A549 (cell line): ENCODE results near the gene CPA3. TPM values are rescaled to one million over a fixed set of nuclear protein-coding genes. Genes with fewer than 3 reads are reported as not detected.

Experiments used
- ATAC-seq, 2 experiments: fragments of 200-7000 bp in 1 of 2; fragments of >200 bp in 1 of 2; cut with Nextera tagmentation in 1 of 2; cut with Tn5 transposase in 1 of 2; 3 replicates each; pipeline versions ENCODE4 v1.8.0 to v1.9.1; 2018 to 2020; ENCODE audit warnings: mild to moderate bottlenecking in 1 of 2, moderate library complexity in 1 of 2
- CTCF ChIA-PET: fragments of 300-600 bp; sonication (Branson Sonifier 250); formaldehyde crosslinking; extraction: SDS; loops from one replicate; lab custom pipeline; 2021; ENCODE audit warnings: antibody characterized with exemption, inconsistent platforms; lab: Yijun Ruan, JAX
- POLR2A ChIA-PET: fragments of 350-600 bp; formaldehyde crosslinking; extraction: SDS; loops from one replicate; lab custom pipeline; 2021; ENCODE audit warnings: antibody characterized with exemption, inconsistent platforms; lab: Yijun Ruan, JAX
- DNase-seq, 2 experiments: peaks; one replicate each; pipeline versions ENCODE4 v3.0.0 to v3.0.0-alpha.2; 2011 to 2016; ENCODE audit warnings: low read depth in 1 of 2, low spot score in 1 of 2
- FAIRE-seq: peaks from 2 replicates; lab custom pipeline; 2011; peaks lifted over from hg19 to GRCh38; lab: Jason Lieb, UNC
- H3K27ac ChIP-seq, 2 experiments: fragments of >200 bp; sonication (Bioruptor Twin); formaldehyde crosslinking; 3 replicates each; pipeline ENCODE4 v1.5.1; 2016 to 2017
- H3K4me1 ChIP-seq: fragments of >200 bp; sonication (Bioruptor Twin); formaldehyde crosslinking; 3 replicates; pipeline ENCODE4 v1.6.1; 2016
- H3K4me2 ChIP-seq: fragments of >200 bp; sonication (Bioruptor Twin); formaldehyde crosslinking; 3 replicates; pipeline ENCODE4 v1.6.1; 2016
- H3K4me3 ChIP-seq: fragments of >200 bp; sonication (Bioruptor Twin); formaldehyde crosslinking; 3 replicates; pipeline ENCODE4 v1.5.1; 2016
- H3K9me3 ChIP-seq: fragments of >200 bp; sonication (Bioruptor Twin); formaldehyde crosslinking; 3 replicates; pipeline ENCODE4 v1.6.1; 2016
- ATOH8 ChIP-seq: fragments of 250-450 bp; sonication (Bioruptor Pico); IDR thresholded peaks from 2 replicates; pipeline ENCODE4 v1.5.0; 2020; ENCODE audit warnings: low read depth, mild to moderate bottlenecking, moderate library complexity
- CBX2 ChIP-seq: fragments of 200-600 bp; sonication (generic); IDR thresholded peaks from 2 replicates; pipeline ENCODE4 v1.6.1; 2016; ENCODE audit warnings: low read depth, mild to moderate bottlenecking, borderline replicate concordance
- CBX8 ChIP-seq: fragments of 200-600 bp; sonication (generic); IDR thresholded peaks from 2 replicates; pipeline ENCODE4 v1.6.1; 2016
- CEBPB ChIP-seq, 2 experiments: fragments of >200 bp in 1 of 2; sonication (Bioruptor Twin) in 1 of 2; formaldehyde crosslinking in 1 of 2; IDR thresholded peaks; 2 replicates each; pipeline ENCODE4 v1.6.1; 2012 to 2016
- CHD2 ChIP-seq: fragments of 150-350 bp; IDR thresholded peaks from 2 replicates; pipeline ENCODE4 v1.6.1; 2014; ENCODE audit warnings: low read length; ENCODE audit not compliant: partially characterized antibody
- EHF ChIP-seq: fragments of 250-450 bp; sonication (Bioruptor Pico); IDR thresholded peaks from 2 replicates; pipeline ENCODE4 v1.5.0; 2020; ENCODE audit warnings: mild to moderate bottlenecking
- EP300 ChIP-seq, 2 experiments: fragments of >200 bp; sonication (Bioruptor Twin); formaldehyde crosslinking; IDR thresholded peaks; 2 replicates in 1 of 2; 3 replicates in 1 of 2; pipeline ENCODE4 v1.6.1; 2016 to 2017
- FOSB ChIP-seq: fragments of 250-450 bp; sonication (Bioruptor Pico); IDR thresholded peaks from 2 replicates; pipeline ENCODE4 v1.5.0; 2020; ENCODE audit warnings: mild to moderate bottlenecking, moderate library complexity
- FOSL2 ChIP-seq, 2 experiments: fragments of 450-650 bp in 1 of 2; fragments of >200 bp in 1 of 2; sonication (Bioruptor Twin) in 1 of 2; formaldehyde crosslinking; IDR thresholded peaks; 2 replicates each; pipeline versions ENCODE4 v1.5.0 to v1.6.1; 2016 to 2020; ENCODE audit warnings: mild to moderate bottlenecking in 1 of 2, moderate library complexity in 1 of 2
- GATA3 ChIP-seq: IDR thresholded peaks from 2 replicates; pipeline ENCODE4 v1.6.1; 2012; ENCODE audit warnings: borderline replicate concordance
- HOXA7 ChIP-seq: fragments of 250-450 bp; sonication (Bioruptor Pico); IDR thresholded peaks from 2 replicates; pipeline ENCODE4 v1.5.0; 2020; ENCODE audit warnings: mild to moderate bottlenecking, moderate library complexity
- HOXB5 ChIP-seq: fragments of 250-450 bp; sonication (Bioruptor Pico); IDR thresholded peaks from 2 replicates; pipeline ENCODE4 v1.5.0; 2020; ENCODE audit warnings: mild to moderate bottlenecking, moderate library complexity
- MAFK ChIP-seq: fragments of 450-650 bp; IDR thresholded peaks from 2 replicates; pipeline ENCODE4 v1.6.1; 2014; ENCODE audit not compliant: partially characterized antibody
- NFE2L2 ChIP-seq: fragments of 150-350 bp; conservative IDR thresholded peaks from 2 replicates; pipeline ENCODE4 v1.6.1; 2014; ENCODE audit warnings: low read length
- NR3C1 ChIP-seq: fragments of >200 bp; sonication (Bioruptor Twin); formaldehyde crosslinking; IDR thresholded peaks from 3 replicates; pipeline ENCODE4 v1.6.1; 2017
- POLR2A ChIP-seq: IDR thresholded peaks from 2 replicates; pipeline ENCODE4 v1.6.1; 2012; ENCODE audit warnings: mild to moderate bottlenecking, low read length
- REST ChIP-seq: fragments of 200-600 bp; sonication (generic); IDR thresholded peaks from 2 replicates; pipeline ENCODE4 v1.6.1; 2016; ENCODE audit warnings: antibody characterized with exemption, mild to moderate bottlenecking, moderate library complexity
- RNF2 ChIP-seq: fragments of 200-600 bp; sonication (generic); IDR thresholded peaks from 2 replicates; pipeline ENCODE4 v1.6.1; 2016; ENCODE audit warnings: low read depth, mild to moderate bottlenecking, antibody characterized with exemption, moderate library complexity, borderline replicate concordance
- ZC3H11A ChIP-seq: fragments of 450-650 bp; IDR thresholded peaks from 2 replicates; pipeline ENCODE4 v1.6.1; 2014; ENCODE audit warnings: antibody characterized with exemption, mild to moderate bottlenecking
- ZFP36 ChIP-seq: fragments of 450-650 bp; IDR thresholded peaks from 2 replicates; pipeline ENCODE4 v1.6.1; 2014; ENCODE audit warnings: borderline replicate concordance; ENCODE audit not compliant: partially characterized antibody
- ZNF302 ChIP-seq: fragments of 250-450 bp; sonication (Bioruptor Pico); IDR thresholded peaks from 2 replicates; pipeline ENCODE4 v1.9.0; 2021; ENCODE audit warnings: inconsistent platforms, mild to moderate bottlenecking, moderate library complexity
- whole genome bisulfite sequencing: methylation state at CpG from one replicate; pipeline ENCODE4 v1.1.6; 2017; ENCODE audit errors: missing lambda C conversion rate; 5-methylcytosine and 5-hydroxymethylcytosine counted together
- polyA plus RNA-seq, 4 experiments: library from polyadenylated mRNA; depleted of rRNA in 3 of 4; stranded (reverse); fragments of >200 nt; fragmentation: RNase III in 1 of 4; extraction: RNeasy Plus Mini Kit Qiagen cat#74134 plus additional on column Dnase treatment in 1 of 4; gene quantifications; 2 replicates in 3 of 4; 3 replicates in 1 of 4; pipeline ENCODE4 v1.2.3, GENCODE V29; 2011 to 2017
- TF ChIP-seq, protein P1 (sequence below): IDR thresholded peaks from 2 replicates; pipeline ENCODE4 v1.6.1; 2012; ENCODE audit warnings: low read depth, borderline replicate concordance
- TF ChIP-seq, protein P2 (sequence below): fragments of >200 bp; sonication (Bioruptor Twin); formaldehyde crosslinking; IDR thresholded peaks from 3 replicates; pipeline ENCODE4 v1.5.1; 2016

Gene CPA3
- polyA plus RNA-seq, 2 of the 4 experiments (the other 2 are of a cell fraction) = not detected

DNA sequence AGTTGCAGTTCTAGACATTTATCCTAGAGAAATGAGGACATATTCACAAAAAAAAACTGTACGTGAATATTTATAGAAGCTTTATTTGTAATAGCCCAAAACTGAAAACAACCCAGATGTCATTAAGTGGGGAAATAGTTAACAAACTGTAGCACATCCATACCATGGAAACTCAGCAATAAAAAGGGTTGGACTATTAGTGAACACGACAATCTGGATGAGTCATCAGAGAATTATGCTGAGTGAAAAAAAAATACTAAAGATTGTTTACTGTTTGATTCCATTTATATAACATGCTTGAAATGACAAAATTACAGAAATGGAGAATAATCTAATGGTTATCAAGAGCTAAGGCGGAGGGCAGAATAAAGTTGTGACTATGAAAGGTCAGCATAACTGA, 59.5 kb downstream of the CPA3 start:
- Histone ChIP-seq H3K4me1 (no peaks in the 10 kb centered on the region), H3K27ac (no peak overlapping the region), H3K4me2 (no peak overlapping the region), H3K4me3 (no peak overlapping the region), H3K9me3 (no peaks in the 10 kb centered on the region)
- ChIA-PET CTCF (no interaction called here), POLR2A (interaction anchor here (0.6 kb wide), 1 partner anchor 8 kb away, joined by 3 read pairs; no protein-coding TSS in a partner anchor)
- ATAC-seq (no peak), FAIRE-seq (no peak), DNase-seq (no peak)
- no peak for TF ChIP-seq FOSL2 (IDR thresholded peaks at IDR 0.05)
- TF ChIP-seq FOSL2 (CRISPR knock-in tag; IDR thresholded peaks at IDR 0.05) = peak; percentile 71
- peak; percentile 14 for TF ChIP-seq MAFK
- no peak for TF ChIP-seq ZFP36
- TF ChIP-seq, protein P1, sequence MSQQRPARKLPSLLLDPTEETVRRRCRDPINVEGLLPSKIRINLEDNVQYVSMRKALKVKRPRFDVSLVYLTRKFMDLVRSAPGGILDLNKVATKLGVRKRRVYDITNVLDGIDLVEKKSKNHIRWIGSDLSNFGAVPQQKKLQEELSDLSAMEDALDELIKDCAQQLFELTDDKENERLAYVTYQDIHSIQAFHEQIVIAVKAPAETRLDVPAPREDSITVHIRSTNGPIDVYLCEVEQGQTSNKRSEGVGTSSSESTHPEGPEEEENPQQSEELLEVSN = no peak
- 37% methylated on average over 3 of the region's 3 CpGs for WGBS

DNA sequence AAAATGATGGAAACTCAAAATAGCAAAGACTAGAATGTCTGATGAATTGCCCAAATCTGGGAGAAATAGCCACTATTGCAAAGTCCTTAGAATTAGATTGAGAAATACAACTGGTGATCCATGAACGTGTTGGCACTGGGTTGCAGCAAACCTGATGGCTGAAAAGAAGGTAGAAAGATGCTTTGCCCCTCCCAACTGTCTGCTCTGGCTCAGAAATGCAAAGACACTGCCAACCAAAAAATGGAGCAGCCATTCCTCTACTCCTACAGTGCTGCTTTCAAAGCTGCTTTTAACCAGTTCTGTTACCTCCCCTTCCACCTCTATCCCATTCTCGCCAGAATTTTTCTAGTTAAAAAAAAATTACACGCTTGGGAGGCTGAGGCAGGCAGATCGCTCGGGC, 60.7 kb downstream of the CPA3 start:
- CTCF ChIA-PET = interaction anchor here (1.0 kb wide), 1 partner anchor 95 kb away, joined by 3 read pairs; no protein-coding TSS in a partner anchor
- 28% methylated on average over 5 of the region's 5 CpGs for WGBS
- DNase-seq = no peak
- POLR2A ChIA-PET = no interaction called here
- no peak overlapping the region for H3K4me3 ChIP-seq
- no peak for FAIRE-seq
- H3K4me1 ChIP-seq = no peaks in the 10 kb centered on the region
- no peak overlapping the region for H3K4me2 ChIP-seq
- no peak overlapping the region for H3K27ac ChIP-seq
- no peak for ATAC-seq
- no peaks in the 10 kb centered on the region for H3K9me3 ChIP-seq
- TF ChIP-seq GATA3 = no peak
- no peak for TF ChIP-seq ATOH8 (CRISPR knock-in tag)
- no peak for TF ChIP-seq NR3C1
- no peak for TF ChIP-seq RNF2
- TF ChIP-seq NFE2L2 = no peak
- no peak for TF ChIP-seq CHD2
- TF ChIP-seq HOXB5 (CRISPR knock-in tag) = no peak
- TF ChIP-seq ZC3H11A = no peak
- no peak for TF ChIP-seq REST
- no peak for TF ChIP-seq ZNF302 (CRISPR knock-in tag)
- TF ChIP-seq, protein P1 = no peak
- TF ChIP-seq HOXA7 = no peak
- TF ChIP-seq MAFK = no peak
- no peak for TF ChIP-seq POLR2A
- no peak for TF ChIP-seq EHF (CRISPR knock-in tag)
- TF ChIP-seq EP300 (IDR thresholded peaks at IDR 0.05) = no peak

DNA sequence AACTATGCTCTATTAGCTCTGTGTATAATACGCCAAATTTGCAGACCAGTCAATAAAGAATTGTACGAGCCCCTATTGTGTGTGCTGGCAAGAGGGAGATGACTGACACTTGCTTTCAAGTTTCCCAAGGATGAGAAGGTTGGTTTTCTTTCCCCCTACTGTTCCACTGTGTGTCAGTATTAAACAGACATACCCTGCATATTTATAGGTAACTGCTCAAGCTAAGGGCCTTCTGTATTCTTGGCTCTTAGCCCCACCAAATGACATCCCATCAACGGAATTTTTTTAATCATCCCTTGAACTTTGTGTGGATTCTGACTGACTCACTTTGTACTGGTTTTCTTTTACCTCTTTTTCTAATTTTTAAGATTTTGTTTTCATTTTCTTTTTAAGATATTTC, 65.7 kb downstream of the CPA3 start:
- no peak for FAIRE-seq
- TF ChIP-seq REST (no peak), FOSB (no peak), CBX2 (no peak), CEBPB (IDR thresholded peaks at IDR 0.05) (no peak), CBX8 (no peak)
- TF ChIP-seq, protein P2, sequence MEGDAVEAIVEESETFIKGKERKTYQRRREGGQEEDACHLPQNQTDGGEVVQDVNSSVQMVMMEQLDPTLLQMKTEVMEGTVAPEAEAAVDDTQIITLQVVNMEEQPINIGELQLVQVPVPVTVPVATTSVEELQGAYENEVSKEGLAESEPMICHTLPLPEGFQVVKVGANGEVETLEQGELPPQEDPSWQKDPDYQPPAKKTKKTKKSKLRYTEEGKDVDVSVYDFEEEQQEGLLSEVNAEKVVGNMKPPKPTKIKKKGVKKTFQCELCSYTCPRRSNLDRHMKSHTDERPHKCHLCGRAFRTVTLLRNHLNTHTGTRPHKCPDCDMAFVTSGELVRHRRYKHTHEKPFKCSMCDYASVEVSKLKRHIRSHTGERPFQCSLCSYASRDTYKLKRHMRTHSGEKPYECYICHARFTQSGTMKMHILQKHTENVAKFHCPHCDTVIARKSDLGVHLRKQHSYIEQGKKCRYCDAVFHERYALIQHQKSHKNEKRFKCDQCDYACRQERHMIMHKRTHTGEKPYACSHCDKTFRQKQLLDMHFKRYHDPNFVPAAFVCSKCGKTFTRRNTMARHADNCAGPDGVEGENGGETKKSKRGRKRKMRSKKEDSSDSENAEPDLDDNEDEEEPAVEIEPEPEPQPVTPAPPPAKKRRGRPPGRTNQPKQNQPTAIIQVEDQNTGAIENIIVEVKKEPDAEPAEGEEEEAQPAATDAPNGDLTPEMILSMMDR = no peak
- DNase-seq = no peak
- H3K9me3 ChIP-seq = no peaks in the 10 kb centered on the region
- no peak overlapping the region for H3K4me2 ChIP-seq
- CTCF ChIA-PET = interaction anchor here (0.6 to 0.7 kb wide), 2 partner anchors 11 to 592 kb away, joined by 3 read pairs; no protein-coding TSS in a partner anchor
- H3K4me1 ChIP-seq = no peaks in the 10 kb centered on the region
- POLR2A ChIA-PET = no interaction called here
- no peak overlapping the region for H3K27ac ChIP-seq
- 43% methylated on average over 3 of the region's 3 CpGs for WGBS
- peak; percentile 21 to 43; a peak in 2 of 6 replicates for ATAC-seq
- no peak overlapping the region for H3K4me3 ChIP-seq
